HEK293 (cell line): ENCODE data around the gene EIF4E1B.

Experiments
- CTCF ChIA-PET: fragments of 350-600 bp; formaldehyde crosslinking; extraction: SDS; loops from one replicate; lab custom pipeline; 2021; ENCODE audit warnings: antibody characterized with exemption; lab: Yijun Ruan, JAX
- POLR2A ChIA-PET: fragments of 300-600 bp; formaldehyde crosslinking; extraction: SDS; loops from one replicate; lab custom pipeline; 2020; ENCODE audit warnings: antibody characterized with exemption, inconsistent platforms; lab: Yijun Ruan, JAX
- H3K27ac ChIP-seq: fragments of 200-500 bp; sonication (Bioruptor generic); 2 replicates; pipeline ENCODE4 v1.5.1; 2014; ENCODE audit warnings: low read depth, low read length, control low read depth, inconsistent platforms; ENCODE audit errors: extremely low read depth
- H3K36me3 ChIP-seq, 2 experiments: fragments of 200-500 bp in 1 of 2; sonication (Bioruptor generic) in 1 of 2; 1 replicate in 1 of 2; 2 replicates in 1 of 2; pipeline ENCODE4 v1.5.1; 2014 to 2017; ENCODE audit warnings: inconsistent platforms in 2 of 2, low read length in 2 of 2; ENCODE audit not compliant: control insufficient read depth in 2 of 2, insufficient read depth in 1 of 2
- H3K4me1 ChIP-seq: fragments of 200-500 bp; sonication (Bioruptor generic); 2 replicates; pipeline ENCODE4 v1.5.1; 2014; ENCODE audit warnings: mild to moderate bottlenecking, low read length, inconsistent platforms; ENCODE audit not compliant: control insufficient read depth, insufficient read depth
- H3K4me3 ChIP-seq: 2 replicates; pipeline ENCODE4 v1.5.1; 2011; ENCODE audit warnings: low read depth, mild to moderate bottlenecking, control low read depth, low read length, moderate library complexity
- H3K9me3 ChIP-seq: fragments of 200-500 bp; sonication (Bioruptor generic); 2 replicates; pipeline ENCODE4 v1.5.1; 2014; ENCODE audit warnings: low read depth, low read length, inconsistent platforms; ENCODE audit not compliant: control insufficient read depth, insufficient read depth
- BCL11A ChIP-seq: fragments of 450-650 bp; formaldehyde crosslinking; IDR thresholded peaks from 2 replicates; pipeline ENCODE4 v1.5.1; 2016; ENCODE audit warnings: low read depth, missing biosample characterization, missing genetic modification characterization
- KLF1 ChIP-seq: fragments of 450-650 bp; formaldehyde crosslinking; IDR thresholded peaks from 2 replicates; pipeline ENCODE4 v1.5.1; 2016; ENCODE audit warnings: missing biosample characterization, missing genetic modification characterization
- MEIS1 ChIP-seq: sonication (generic); formaldehyde crosslinking; IDR thresholded peaks from 2 replicates; pipeline ENCODE4 v1.8.1; 2022; ENCODE audit warnings: missing genetic modification reagents, mild to moderate bottlenecking, borderline replicate concordance
- MZF1 ChIP-seq: fragments of 450-650 bp; formaldehyde crosslinking; IDR thresholded peaks from 2 replicates; pipeline ENCODE4 v1.5.1; 2017; ENCODE audit warnings: missing biosample characterization, missing genetic modification characterization, borderline replicate concordance
- OSR2 ChIP-seq: fragments of 450-650 bp; formaldehyde crosslinking; IDR thresholded peaks from 2 replicates; pipeline ENCODE4 v1.5.1; 2016; ENCODE audit warnings: missing biosample characterization, missing genetic modification characterization
- PATZ1 ChIP-seq: fragments of 450-650 bp; formaldehyde crosslinking; IDR thresholded peaks from 2 replicates; pipeline ENCODE4 v1.5.1; 2016; ENCODE audit warnings: missing biosample characterization, missing genetic modification characterization
- PBX3 ChIP-seq: sonication (generic); formaldehyde crosslinking; IDR thresholded peaks from 2 replicates; pipeline ENCODE4 v1.8.1; 2022; ENCODE audit warnings: mild to moderate bottlenecking, moderate library complexity, missing genetic modification reagents
- REPIN1 ChIP-seq: fragments of 450-650 bp; formaldehyde crosslinking; IDR thresholded peaks from 2 replicates; pipeline ENCODE4 v1.5.1; 2017; ENCODE audit warnings: missing biosample characterization, missing genetic modification characterization, low read depth
- SCRT1 ChIP-seq: fragments of 450-650 bp; formaldehyde crosslinking; IDR thresholded peaks from 2 replicates; pipeline ENCODE4 v1.5.1; 2016; ENCODE audit warnings: missing biosample characterization, missing genetic modification characterization, borderline replicate concordance
- SP2 ChIP-seq: fragments of 450-650 bp; formaldehyde crosslinking; IDR thresholded peaks from 2 replicates; pipeline ENCODE4 v1.5.1; 2016; ENCODE audit warnings: missing biosample characterization, missing genetic modification characterization
- TCF7L2 ChIP-seq: IDR thresholded peaks from 2 replicates; pipeline ENCODE4 v1.6.1; 2011; ENCODE audit warnings: low read depth, mild to moderate bottlenecking, inconsistent platforms, low read length, moderate library complexity, borderline replicate concordance
- ZNF10 ChIP-seq: fragments of 450-650 bp; formaldehyde crosslinking; IDR thresholded peaks from 2 replicates; pipeline ENCODE4 v1.5.1; 2017; ENCODE audit warnings: missing biosample characterization, missing genetic modification characterization
- ZNF169 ChIP-seq: fragments of 450-650 bp; formaldehyde crosslinking; IDR thresholded peaks from 2 replicates; pipeline ENCODE4 v1.5.1; 2016; ENCODE audit warnings: missing biosample characterization, missing genetic modification characterization
- ZNF174 ChIP-seq: fragments of 450-650 bp; formaldehyde crosslinking; IDR thresholded peaks from 2 replicates; pipeline ENCODE4 v1.5.0; 2017; ENCODE audit warnings: missing biosample characterization, mild to moderate bottlenecking, missing genetic modification characterization
- ZNF184 ChIP-seq: fragments of 450-650 bp; IDR thresholded peaks from 2 replicates; pipeline ENCODE4 v1.5.1; 2018; ENCODE audit warnings: missing biosample characterization, mild to moderate bottlenecking, missing genetic modification characterization
- ZNF2 ChIP-seq: fragments of 450-650 bp; formaldehyde crosslinking; IDR thresholded peaks from 2 replicates; pipeline ENCODE4 v1.5.1; 2016; ENCODE audit warnings: missing biosample characterization, missing genetic modification characterization
- ZNF223 ChIP-seq: fragments of 450-650 bp; formaldehyde crosslinking; IDR thresholded peaks from 2 replicates; pipeline ENCODE4 v1.5.1; 2016; ENCODE audit warnings: missing biosample characterization, missing genetic modification characterization
- ZNF23 ChIP-seq: fragments of 450-650 bp; formaldehyde crosslinking; IDR thresholded peaks from 2 replicates; pipeline ENCODE4 v1.5.1; 2016; ENCODE audit warnings: missing biosample characterization, missing genetic modification characterization, borderline replicate concordance
- ZNF335 ChIP-seq: fragments of 450-650 bp; formaldehyde crosslinking; conservative IDR thresholded peaks from 2 replicates; pipeline ENCODE4 v1.5.1; 2016; ENCODE audit warnings: missing biosample characterization, missing genetic modification characterization
- ZNF341 ChIP-seq: fragments of 450-650 bp; formaldehyde crosslinking; IDR thresholded peaks from 2 replicates; pipeline ENCODE4; 2016; ENCODE audit warnings: low read depth, missing biosample characterization, missing genetic modification characterization
- ZNF350 ChIP-seq: fragments of 450-650 bp; formaldehyde crosslinking; IDR thresholded peaks from 2 replicates; pipeline ENCODE4 v1.5.0; 2017; ENCODE audit warnings: missing biosample characterization, mild to moderate bottlenecking, missing genetic modification characterization
- ZNF394 ChIP-seq: fragments of 450-650 bp; formaldehyde crosslinking; IDR thresholded peaks from 2 replicates; pipeline ENCODE4 v1.5.1; 2016; ENCODE audit warnings: missing biosample characterization, missing genetic modification characterization, mild to moderate bottlenecking, moderate library complexity, borderline replicate concordance
- ZNF423 ChIP-seq: fragments of 450-650 bp; formaldehyde crosslinking; IDR thresholded peaks from 2 replicates; pipeline ENCODE4 v1.5.1; 2016; ENCODE audit warnings: missing biosample characterization, missing genetic modification characterization
- ZNF426 ChIP-seq: fragments of 450-650 bp; formaldehyde crosslinking; IDR thresholded peaks from 2 replicates; pipeline ENCODE4 v1.5.1; 2017; ENCODE audit warnings: missing biosample characterization, missing genetic modification characterization, mild to moderate bottlenecking, inconsistent platforms, moderate library complexity
- ZNF48 ChIP-seq: fragments of 450-650 bp; formaldehyde crosslinking; IDR thresholded peaks from 2 replicates; pipeline ENCODE4 v1.5.1; 2016; ENCODE audit warnings: missing biosample characterization, missing genetic modification characterization
- ZNF501 ChIP-seq: fragments of 450-650 bp; formaldehyde crosslinking; IDR thresholded peaks from 2 replicates; pipeline ENCODE4 v1.5.1; 2016; ENCODE audit warnings: missing biosample characterization, missing genetic modification characterization
- ZNF549 ChIP-seq: fragments of 450-650 bp; IDR thresholded peaks from 2 replicates; pipeline ENCODE4 v1.5.1; 2018; ENCODE audit warnings: missing biosample characterization, missing genetic modification characterization, mild to moderate bottlenecking, inconsistent platforms, moderate library complexity
- ZNF580 ChIP-seq: fragments of 450-650 bp; formaldehyde crosslinking; IDR thresholded peaks from 2 replicates; pipeline ENCODE4 v1.5.1; 2016; ENCODE audit warnings: missing biosample characterization, missing genetic modification characterization
- ZNF654 ChIP-seq: fragments of 450-650 bp; formaldehyde crosslinking; IDR thresholded peaks from 2 replicates; pipeline ENCODE4 v1.5.1; 2016; ENCODE audit warnings: low read depth, missing biosample characterization, missing genetic modification characterization
- ZNF660 ChIP-seq: fragments of 450-650 bp; IDR thresholded peaks from 2 replicates; pipeline ENCODE4 v1.5.1; 2018; ENCODE audit warnings: missing biosample characterization, mild to moderate bottlenecking, missing genetic modification characterization
- ZNF664 ChIP-seq: fragments of 450-650 bp; formaldehyde crosslinking; IDR thresholded peaks from 2 replicates; pipeline ENCODE4 v1.5.1; 2016; ENCODE audit warnings: missing biosample characterization, missing genetic modification characterization
- ZNF707 ChIP-seq: fragments of 450-650 bp; formaldehyde crosslinking; IDR thresholded peaks from 2 replicates; pipeline ENCODE4 v1.5.1; 2016; ENCODE audit warnings: missing biosample characterization, missing genetic modification characterization
- ZNF747 ChIP-seq: fragments of 450-650 bp; formaldehyde crosslinking; IDR thresholded peaks from 2 replicates; pipeline ENCODE4 v1.5.1; 2016; ENCODE audit warnings: missing biosample characterization, missing genetic modification characterization
- ZNF785 ChIP-seq: fragments of 450-650 bp; formaldehyde crosslinking; IDR thresholded peaks from 2 replicates; pipeline ENCODE4 v1.5.1; 2016; ENCODE audit warnings: missing biosample characterization, missing genetic modification characterization
- ZSCAN23 ChIP-seq: fragments of 450-650 bp; formaldehyde crosslinking; IDR thresholded peaks from 2 replicates; pipeline ENCODE4 v1.5.1; 2016; ENCODE audit warnings: missing biosample characterization, missing genetic modification characterization

Gene EIF4E1B

GRCh38 chr5:176660530-176660859 is 30.0 kb downstream of the EIF4E1B start:
- POLR2A ChIA-PET, result interaction anchor here (0.6 to 1.3 kb wide), 5 partner anchors 14 to 740 kb away, joined by 3 to 7 read pairs (median 3); partner anchors contain the start of genes CLTB, TSPAN17 and UNC5A
- TF ChIP-seq PATZ1 (tag by site-specific recombination) (no peak), ZNF184 (tag by site-specific recombination) (no peak), SCRT1 (tag by site-specific recombination) (no peak), ZNF335 (tag by site-specific recombination) (no peak), PBX3 (no peak), ZNF426 (tag by site-specific recombination) (no peak), ZNF747 (tag by site-specific recombination) (no peak), ZNF174 (tag by site-specific recombination) (no peak), ZNF654 (no peak), ZNF785 (tag by site-specific recombination) (no peak), ZNF707 (tag by site-specific recombination) (no peak), ZSCAN23 (no peak), MEIS1 (CRISPR knock-in tag) (no peak), OSR2 (tag by site-specific recombination) (no peak), ZNF23 (no peak), SP2 (tag by site-specific recombination) (no peak), MZF1 (tag by site-specific recombination) (no peak), ZNF394 (tag by site-specific recombination) (no peak), ZNF549 (tag by site-specific recombination) (no peak)
- CTCF ChIA-PET, result interaction anchor here (0.5 to 3.7 kb wide), 99 partner anchors 9 to 1041 kb away, joined by 3 to 78 read pairs (median 5); partner anchors contain the start of genes FGFR4, HK3, TSPAN17 and ZNF346
- Histone ChIP-seq H3K9me3 (no peaks in the 10 kb centered on the region), H3K27ac (no peak overlapping the region), H3K4me3 (no peak overlapping the region), H3K36me3 (peaks cover 0 to 4% of the 10 kb centered on the region in 2 experiments; a peak in 1 of 3 replicates), H3K4me1 (no peaks in the 10 kb centered on the region)

GRCh38 chr5:176660860-176661641 is 30.6 kb downstream of the EIF4E1B start:
- no peaks in the 10 kb centered on the region for H3K9me3 ChIP-seq
- H3K36me3 ChIP-seq, result peaks cover 0 to 4% of the 10 kb centered on the region in 2 experiments; a peak in 1 of 3 replicates
- CTCF ChIA-PET, result interaction anchor here (0.5 to 3.7 kb wide), 102 partner anchors 9 to 1042 kb away, joined by 3 to 78 read pairs (median 5); partner anchors contain the start of genes FGFR4, HK3, TSPAN17 and ZNF346
- H3K4me3 ChIP-seq, result no peak overlapping the region
- H3K27ac ChIP-seq, result no peak overlapping the region
- H3K4me1 ChIP-seq, result no peaks in the 10 kb centered on the region
- POLR2A ChIA-PET, result interaction anchor here (0.6 to 1.3 kb wide), 5 partner anchors 14 to 741 kb away, joined by 3 to 7 read pairs (median 3); partner anchors contain the start of genes CLTB, TSPAN17 and UNC5A
- no peak for TF ChIP-seq ZNF423 (tag by site-specific recombination)
- TF ChIP-seq TCF7L2, result no peak
- TF ChIP-seq ZNF169 (tag by site-specific recombination), result no peak
- TF ChIP-seq ZNF48 (tag by site-specific recombination), result no peak
- no peak for TF ChIP-seq ZNF2 (tag by site-specific recombination)
- TF ChIP-seq ZNF580 (tag by site-specific recombination), result no peak
- no peak for TF ChIP-seq REPIN1 (tag by site-specific recombination)
- no peak for TF ChIP-seq BCL11A
- TF ChIP-seq ZNF223 (tag by site-specific recombination), result no peak
- TF ChIP-seq ZNF664, result no peak
- TF ChIP-seq KLF1, result no peak; the same call in 1 of the 2 replicates
- no peak for TF ChIP-seq ZNF350 (tag by site-specific recombination)
- no peak; the same call in 1 of the 2 replicates for TF ChIP-seq ZNF660 (tag by site-specific recombination)
- TF ChIP-seq ZNF341, result no peak
- no peak for TF ChIP-seq ZNF10 (tag by site-specific recombination)
- no peak for TF ChIP-seq ZNF501
